GM12872 (cell line): ENCODE results near the gene MYH11.

Experiments used
- CTCF ChIP-seq: IDR thresholded peaks from 3 replicates; pipeline ENCODE4 v1.5.1; 2011; ENCODE audit warnings: low read depth, mild to moderate bottlenecking, low read length, moderate library complexity; ENCODE audit not compliant: insufficient read depth

MYH11 gene

DNA sequence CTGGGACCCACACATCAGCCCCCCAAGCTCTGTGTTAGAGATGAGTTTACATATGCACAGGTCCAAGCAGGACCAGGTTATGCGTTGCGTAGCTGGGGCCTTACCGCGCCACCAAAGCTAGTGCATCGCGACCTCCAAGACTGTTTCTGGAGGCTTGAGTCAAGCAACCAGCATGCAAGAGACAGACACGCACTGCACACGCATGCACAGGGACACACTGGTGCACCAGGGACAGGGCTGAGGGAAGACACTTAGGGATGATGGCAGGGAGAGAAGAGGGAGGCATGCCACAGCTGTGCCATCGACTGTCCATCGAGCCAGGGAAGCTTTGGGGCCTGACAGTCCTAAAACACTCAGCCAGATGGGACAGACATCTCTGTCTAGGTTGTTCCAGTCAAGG lies 72.8 kb downstream of the MYH11 start:
- no peak for TF ChIP-seq CTCF

DNA sequence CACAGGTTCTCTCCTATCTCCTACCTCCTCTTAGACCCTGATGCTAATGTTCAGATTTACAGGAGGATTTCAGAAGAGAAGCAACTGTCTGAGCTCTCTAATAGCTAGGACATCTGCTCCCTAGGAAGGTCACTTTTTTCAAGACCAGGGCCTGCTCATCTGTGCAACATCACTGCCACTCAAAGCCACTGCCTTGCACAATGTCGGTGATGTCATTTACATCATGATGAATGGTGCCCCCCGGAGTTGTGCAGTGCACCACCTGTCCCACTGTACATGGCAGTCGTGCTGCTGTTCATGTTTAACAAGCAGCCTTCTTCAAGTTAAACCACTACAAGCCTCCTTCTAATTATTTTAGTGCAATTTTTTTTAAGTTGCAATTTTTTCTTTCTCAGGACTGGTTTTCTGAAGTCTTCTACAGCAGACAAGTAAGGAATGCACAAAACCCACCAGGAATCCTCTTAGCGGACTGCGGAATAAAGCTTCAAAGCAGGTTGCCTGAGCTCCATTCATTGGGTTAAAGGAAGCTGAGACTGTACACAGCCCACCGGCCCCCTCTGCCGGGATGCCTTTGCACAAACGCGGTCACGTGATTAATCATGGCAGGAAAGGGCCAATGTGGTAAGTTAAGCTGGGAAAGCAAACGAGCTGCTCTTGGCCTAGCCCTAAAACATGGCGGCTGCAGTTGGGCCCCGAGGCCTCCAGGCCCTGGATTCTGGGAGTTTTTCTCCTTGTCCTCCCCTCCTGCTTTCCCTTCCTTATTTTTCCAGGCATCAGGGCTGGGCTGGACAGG lies 74.1 kb downstream of the MYH11 start:
- TF ChIP-seq CTCF, result no peak

GRCh38 chr16:15781650-15782049 lies 75.2 kb downstream of the MYH11 start:
- TF ChIP-seq CTCF, result no peak

DNA sequence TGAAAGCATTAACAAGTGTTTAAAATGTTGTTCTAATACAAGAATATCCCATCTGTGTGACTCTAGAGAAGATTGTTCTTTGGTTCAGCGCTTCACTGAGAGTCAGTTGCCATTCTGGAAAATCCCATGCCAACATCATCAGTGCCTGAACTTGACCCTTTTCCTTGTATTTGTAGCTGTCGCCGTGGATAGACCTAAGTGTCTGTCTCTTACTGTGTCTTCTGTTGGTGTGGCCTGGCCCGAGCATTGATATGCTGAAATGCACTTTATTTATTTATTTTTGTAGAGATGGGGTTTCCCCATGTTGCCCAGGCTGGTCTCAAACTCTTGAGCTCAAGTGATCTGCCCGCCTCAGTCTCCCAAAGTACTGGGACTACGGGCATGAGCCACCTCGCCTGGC lies 76.0 kb downstream of the MYH11 start:
- TF ChIP-seq CTCF, result no peak

- TF ChIP-seq CTCF, result no peak
These were observed 77.0 kb downstream of the MYH11 start for GRCh38 chr16:15779664-15780351.

DNA sequence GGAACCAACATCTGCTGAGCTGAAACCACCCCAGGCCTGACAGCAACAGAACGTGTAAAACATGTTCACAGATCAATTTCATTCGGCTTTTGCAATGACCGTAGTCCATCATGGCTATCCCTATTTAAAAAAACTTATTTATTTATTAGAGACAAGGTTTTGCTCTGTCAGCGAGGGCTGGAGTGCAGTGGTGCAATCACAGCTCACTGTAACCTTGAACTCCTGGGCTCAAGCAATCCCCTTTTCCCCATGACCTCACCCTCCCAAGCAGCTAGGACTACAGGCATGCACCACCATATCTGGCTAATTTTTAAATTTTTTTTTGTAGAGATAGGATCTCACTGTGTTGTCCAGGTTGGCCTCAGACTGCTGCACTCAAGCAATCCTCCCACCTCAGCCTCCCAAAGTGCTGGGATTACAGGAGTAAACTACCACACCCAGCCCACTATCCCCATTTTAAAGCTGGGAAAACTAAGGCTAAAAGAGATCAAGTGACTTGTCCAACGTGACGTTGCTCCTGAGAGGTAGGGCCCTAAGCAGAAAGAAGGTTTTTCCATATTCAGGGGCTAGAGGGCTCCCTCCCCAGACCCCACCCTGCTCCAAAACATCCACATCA lies 77.7 kb downstream of the MYH11 start:
- TF ChIP-seq CTCF, result no peak

DNA sequence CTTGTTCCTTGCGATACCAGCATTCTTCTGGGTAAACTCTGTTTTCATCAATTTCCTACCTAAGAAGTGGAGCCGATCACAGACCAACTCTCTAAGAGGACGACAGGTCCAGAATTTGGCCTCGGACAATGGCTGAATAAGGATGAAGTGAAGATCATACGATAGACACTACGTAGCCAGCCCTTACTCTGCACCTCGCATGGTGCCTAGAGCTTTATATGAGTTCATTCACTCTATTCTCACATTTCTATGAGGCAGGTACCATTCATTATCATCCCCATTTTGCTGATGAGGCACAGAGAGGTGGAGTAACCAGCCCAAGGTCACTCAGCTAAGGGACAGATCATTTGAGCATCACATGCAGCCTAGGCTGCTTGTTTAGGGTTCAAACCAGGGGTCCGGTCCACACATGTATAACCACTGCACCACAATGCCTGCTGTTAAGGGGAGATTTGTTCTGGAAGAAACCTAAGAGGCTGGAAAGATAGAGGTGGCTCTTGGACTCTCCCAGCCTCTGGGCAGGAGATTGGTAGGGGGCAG lies 78.6 kb downstream of the MYH11 start:
- no peak for TF ChIP-seq CTCF
